ENCODE data around the gene PDZD4.

GRCh38 chrX:153773218-153773611, 57.1 kb downstream of the PDZD4 start:
- TF ChIP-seq CTCF (IDR thresholded peaks at IDR 0.05; ENCODE audit: low read depth, low read length, missing input control) = no peak
- no peak for TF ChIP-seq SP1 (IDR thresholded peaks at IDR 0.05)
- TF ChIP-seq EGR1 (IDR thresholded peaks at IDR 0.05; ENCODE audit: low read depth in 2 of 2) = no peak
- no peak for TF ChIP-seq YY1 (IDR thresholded peaks at IDR 0.05)
- no peak for TF ChIP-seq REST (IDR thresholded peaks at IDR 0.05)
- no peak for TF ChIP-seq TAF1 (conservative IDR thresholded peaks at IDR 0.05)

Measured in liver (tissue), 3 donors.